Sigmoid colon (tissue), 4 donors: ENCODE measurements around the gene TBL3.

ENCODE experiments used
- POLR2AphosphoS5 ChIP-seq, 4 donors: sonication (generic); formaldehyde crosslinking; IDR thresholded peaks; one replicate each; pipeline ENCODE4 v1.6.1; 2017; ENCODE audit warnings: antibody characterized with exemption in 4 of 4
- TF ChIP-seq, protein P1 (sequence below), 4 experiments: fragments of 450-650 bp in 3 of 4; fragments of 200-600 bp in 1 of 4; IDR thresholded peaks; one replicate each; pipeline ENCODE4 v1.5.1; 2016 to 2019; ENCODE audit warnings: antibody characterized with exemption in 4 of 4, mild to moderate bottlenecking in 3 of 4, moderate library complexity in 2 of 4

DNA sequence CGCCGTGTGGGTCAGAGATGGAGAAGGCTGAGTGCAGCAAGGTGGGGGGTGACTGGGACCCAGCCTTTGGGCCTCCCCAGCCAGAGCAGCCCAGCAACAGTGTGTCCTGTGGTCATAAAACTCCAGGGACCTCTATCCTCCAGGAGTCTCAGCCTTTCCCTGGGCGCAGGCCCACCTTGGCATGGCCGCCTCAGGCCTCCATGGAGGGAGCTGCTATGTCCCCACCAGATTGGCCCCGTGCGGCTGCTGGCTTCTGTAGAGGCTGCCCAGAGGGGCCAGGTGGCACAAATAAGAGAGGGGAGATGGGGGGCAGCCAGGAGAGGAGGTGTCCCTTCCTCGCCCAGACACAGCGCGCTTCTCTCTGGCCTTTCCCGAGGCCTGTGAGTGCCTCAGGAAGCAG lies 15.3 kb downstream of the TBL3 start:
- TF ChIP-seq, protein P1, sequence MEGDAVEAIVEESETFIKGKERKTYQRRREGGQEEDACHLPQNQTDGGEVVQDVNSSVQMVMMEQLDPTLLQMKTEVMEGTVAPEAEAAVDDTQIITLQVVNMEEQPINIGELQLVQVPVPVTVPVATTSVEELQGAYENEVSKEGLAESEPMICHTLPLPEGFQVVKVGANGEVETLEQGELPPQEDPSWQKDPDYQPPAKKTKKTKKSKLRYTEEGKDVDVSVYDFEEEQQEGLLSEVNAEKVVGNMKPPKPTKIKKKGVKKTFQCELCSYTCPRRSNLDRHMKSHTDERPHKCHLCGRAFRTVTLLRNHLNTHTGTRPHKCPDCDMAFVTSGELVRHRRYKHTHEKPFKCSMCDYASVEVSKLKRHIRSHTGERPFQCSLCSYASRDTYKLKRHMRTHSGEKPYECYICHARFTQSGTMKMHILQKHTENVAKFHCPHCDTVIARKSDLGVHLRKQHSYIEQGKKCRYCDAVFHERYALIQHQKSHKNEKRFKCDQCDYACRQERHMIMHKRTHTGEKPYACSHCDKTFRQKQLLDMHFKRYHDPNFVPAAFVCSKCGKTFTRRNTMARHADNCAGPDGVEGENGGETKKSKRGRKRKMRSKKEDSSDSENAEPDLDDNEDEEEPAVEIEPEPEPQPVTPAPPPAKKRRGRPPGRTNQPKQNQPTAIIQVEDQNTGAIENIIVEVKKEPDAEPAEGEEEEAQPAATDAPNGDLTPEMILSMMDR (IDR thresholded peaks at IDR 0.05), result no peak
- no peak for TF ChIP-seq POLR2AphosphoS5 (IDR thresholded peaks at IDR 0.05)
